Measurements from ENCODE around the gene IER5L. TPM values are rescaled to one million over a fixed set of nuclear protein-coding genes. Genes with fewer than 3 reads are reported as not detected.

Gene IER5L
- total RNA-seq (2014; rRNA removed; shearing (Covaris generic)): 43.1 and 75.3 TPM in 2 replicates

DNA sequence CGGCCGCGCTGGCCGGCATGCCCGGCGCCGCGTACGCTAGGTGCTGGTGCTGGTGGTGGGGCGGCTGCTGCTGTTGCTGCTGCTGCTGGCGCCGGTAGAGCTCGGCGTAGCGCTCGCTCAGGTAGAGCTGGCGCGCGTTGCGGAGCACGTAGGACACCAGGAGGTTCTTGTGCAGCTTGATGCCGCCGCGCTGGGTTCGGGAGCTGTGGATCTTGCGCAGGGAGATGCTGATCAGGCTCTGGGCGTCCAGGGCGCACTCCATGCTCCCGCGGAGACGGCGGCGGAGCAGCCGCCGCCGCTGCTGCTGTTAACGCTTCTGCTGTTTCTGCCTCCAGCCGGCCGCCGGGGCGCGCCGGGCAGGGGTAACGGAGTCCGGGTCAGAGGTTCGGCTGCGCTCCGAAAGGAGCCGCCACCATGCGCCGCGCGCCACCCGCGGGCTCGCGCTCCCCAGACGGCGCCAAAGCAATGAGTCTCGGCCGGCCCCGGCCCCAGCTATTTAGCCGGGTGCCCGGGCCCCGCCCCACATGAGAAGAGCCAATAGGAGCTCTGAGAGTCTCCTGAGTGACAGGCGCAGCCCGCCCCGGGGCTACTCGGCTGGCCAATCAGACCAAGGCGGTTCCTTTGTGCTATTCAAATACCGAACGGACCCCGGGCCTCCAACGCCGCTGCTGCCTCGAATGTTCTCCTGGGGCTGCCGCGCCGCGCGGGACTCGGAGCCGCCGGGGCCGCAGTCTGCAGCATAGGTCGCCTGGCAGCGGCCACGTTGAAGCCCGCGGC lies at the start of gene IER5L:
Gene IER5L (minus strand): TSS at position 471 of the 777 bp plus-strand sequence. CDS start 209 bp downstream, at position 262.
- DNase-seq (ENCODE audit: low read depth): peak; percentile 93

DNA sequence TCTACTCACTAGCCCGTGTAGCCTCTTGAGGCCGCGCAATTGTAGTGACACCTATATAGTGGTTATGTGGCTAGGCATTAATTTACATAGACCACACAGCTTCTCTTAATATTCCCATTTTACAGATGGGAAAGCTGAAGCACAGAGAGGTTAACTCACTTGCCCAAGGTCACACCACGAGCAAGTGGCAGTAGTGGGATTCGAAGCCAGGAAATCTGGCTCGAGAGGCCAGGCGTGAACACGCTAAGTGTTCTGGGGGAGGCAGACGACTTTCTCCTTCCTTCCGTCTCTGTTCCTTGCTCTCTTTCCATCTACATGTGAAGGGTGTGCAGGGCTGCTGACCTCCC lies 49.8 kb upstream of the IER5L start:
- DNase-seq (ENCODE audit: low read depth): no peak

DNA sequence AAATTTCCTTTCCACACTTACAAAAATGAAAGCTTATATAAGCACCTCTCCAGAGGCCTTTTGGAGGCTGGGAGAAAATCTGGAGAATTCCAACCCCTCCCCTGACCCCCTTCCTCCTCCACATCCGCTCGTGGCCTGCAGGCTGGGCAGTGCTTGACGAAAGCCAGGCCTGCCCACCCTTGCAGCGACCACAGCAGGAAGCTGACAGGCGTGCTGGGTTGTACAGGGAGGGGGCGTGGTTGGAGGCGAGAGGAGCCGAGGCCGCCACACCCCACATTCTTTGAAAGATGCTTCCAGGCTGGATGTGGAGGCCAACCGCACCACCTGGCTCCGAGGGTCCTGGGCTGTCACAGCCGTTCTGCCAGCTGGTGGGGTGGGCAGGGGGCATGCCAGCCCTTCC lies 47.8 kb upstream of the IER5L start:
- peak; percentile 50 for DNase-seq (ENCODE audit: low read depth)

DNA sequence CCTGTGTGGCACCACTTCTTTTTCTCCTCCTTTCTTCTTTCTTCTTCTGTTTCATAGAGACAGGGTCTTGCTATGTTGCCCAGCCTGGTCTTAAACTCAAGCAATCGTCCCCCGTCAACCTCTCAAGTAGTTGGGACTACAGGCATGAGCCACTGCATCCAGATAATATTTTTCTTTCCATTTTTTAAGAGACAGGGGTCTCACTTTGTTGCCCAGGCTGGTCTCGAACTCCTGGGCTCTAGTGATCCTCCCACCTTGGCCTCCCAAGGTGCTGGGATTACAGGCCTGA lies 47.4 kb upstream of the IER5L start:
- no peak for DNase-seq (ENCODE audit: low read depth)

DNA sequence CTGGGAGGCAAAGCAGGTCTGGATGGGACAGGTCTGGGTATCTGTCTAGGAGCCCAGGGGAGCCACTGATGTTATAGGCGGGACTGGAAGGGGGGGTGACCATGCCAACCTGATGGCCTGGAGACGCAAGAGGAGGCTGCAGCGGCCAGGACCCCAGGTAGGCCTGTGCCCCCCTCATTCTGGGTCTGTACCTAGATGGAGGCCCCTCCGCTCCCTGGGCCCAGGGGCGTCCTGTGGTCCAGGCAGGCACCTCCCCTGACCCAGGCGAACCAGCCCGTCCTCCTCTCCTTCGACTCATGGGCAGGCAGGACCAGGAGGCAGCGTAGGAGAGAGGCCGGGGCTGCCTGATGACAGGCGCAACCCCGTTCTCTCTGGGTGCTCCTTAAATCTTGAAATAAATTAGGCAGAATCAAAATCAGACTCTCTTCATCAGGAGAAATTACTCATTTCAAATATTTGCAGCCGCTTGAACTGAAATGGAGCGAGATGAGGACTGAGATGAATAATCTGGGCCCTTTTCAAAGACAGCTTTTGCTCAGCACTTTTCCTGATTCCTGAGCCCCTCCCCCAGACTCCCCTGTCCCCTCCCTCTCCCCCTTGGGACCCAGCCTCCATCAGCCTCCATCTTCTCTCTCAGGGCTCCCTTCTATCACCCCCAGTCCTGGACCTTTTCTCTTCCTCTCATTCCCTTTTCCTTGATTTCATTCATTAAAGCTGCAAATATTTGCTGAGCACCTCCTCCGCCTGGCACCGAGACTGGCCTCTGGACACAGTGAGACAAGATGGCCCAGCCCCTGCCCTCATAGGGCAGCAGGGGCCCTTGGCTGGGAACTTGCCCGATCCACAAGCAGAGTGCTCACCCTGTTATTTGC lies 46.8 kb upstream of the IER5L start:
- no peak for DNase-seq (ENCODE audit: low read depth)

DNA sequence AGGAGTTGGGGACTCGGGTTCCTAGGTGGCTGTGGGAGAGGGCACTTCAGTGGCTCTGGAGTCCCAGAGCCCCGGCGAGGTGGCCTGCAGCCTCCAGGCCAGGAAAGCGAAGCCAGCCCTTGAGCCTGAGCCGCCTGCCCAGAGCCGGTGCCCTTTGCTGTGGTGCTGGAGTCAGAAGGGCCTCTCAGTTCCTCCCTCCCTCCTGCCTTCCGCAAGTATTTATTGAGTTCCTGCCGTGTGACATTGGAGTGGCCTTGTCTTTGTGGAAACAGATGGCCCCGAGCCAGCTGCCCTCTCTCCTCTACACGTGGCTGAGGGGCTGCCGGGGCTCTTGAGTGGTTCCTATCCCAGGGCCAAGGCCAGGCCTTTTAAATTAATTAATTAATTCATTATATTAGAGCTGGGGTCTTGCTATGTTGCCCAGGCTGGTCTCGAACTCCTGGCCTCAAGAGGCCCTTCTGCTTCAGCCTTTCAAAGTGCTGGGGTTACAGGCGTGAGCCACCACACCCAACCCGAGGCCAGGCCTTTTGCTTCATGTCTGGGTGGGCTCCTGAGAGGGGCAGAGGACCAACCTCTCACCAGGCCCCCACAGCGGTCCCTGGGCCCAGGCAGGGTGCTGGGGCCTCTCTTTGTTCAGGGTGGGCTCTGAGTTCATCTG lies 45.6 kb upstream of the IER5L start:
- DNase-seq (ENCODE audit: low read depth): no peak

DNA sequence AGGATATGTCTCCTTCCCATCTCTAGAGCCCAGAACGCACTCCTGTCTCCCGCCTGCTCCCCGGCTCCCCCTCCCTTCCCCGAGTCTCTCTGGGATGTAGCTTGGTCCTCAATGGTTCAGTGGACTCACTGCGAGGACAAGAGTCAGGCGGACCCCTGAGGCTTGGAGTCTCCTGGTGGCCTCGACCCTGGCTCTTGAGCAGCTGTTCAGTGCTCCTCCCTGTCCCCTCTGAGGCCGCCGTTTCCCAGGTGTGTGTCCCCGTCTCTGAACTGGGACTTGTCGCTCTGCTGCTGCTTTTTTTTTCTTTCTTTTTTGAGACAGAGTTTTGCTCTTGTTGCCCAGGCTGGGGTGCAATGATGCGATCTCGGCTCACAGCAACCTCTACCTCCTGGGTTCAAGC lies 44.8 kb upstream of the IER5L start:
- DNase-seq (ENCODE audit: low read depth): no peak

DNA sequence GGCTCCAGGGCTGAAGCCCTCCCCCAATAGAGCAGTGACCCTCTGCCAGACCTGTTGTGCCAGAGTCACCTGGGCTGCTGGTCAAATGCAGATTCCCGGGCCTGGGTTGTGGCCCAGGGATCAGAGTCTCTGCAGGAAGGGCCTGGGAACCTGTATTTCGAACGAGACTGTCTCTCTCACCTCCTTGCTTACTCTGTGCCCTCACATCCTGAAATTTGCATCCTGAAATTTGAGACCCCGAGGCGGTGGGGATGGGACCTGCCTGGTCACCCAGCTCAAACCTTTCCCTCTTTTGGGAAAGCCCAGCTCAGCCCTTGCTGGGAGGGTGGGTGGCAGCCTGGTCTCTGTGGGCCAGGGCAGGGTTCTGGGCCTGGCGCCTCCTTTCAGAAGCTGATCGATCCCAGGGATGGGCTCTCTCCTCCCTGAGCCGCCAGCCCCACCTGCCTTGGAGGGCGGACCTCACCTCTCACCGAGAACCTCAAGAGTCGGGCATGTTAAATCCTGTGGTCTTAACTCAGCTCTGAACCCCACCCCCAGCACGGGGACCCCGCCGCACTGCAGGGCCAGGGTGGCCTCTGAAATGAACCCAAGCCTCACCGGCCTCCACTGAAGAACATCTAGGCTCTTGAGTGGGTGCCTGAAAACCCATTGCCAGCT lies 44.0 kb upstream of the IER5L start:
- no peak for DNase-seq (ENCODE audit: low read depth)

DNA sequence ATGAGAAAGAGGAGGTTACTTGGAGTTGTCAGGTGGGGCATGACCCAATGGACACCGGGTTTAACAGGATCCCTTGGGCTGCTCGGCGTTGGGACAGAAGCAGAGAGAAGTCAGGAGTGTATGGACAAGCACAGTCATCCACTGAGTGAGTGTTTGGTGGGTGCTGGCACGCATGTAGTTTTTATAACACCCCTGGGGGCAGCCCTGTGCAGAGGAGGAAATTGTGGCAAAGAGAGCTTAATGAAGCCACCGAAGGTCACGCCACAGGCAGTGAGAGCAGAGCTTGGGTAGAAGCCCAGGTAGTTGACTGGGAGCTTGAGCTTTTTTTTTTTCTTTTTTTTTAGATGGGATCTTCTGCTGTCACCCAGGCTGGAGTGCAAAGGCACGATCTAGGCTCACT lies 43.2 kb upstream of the IER5L start:
- DNase-seq (ENCODE audit: low read depth): peak; percentile 97

DNA sequence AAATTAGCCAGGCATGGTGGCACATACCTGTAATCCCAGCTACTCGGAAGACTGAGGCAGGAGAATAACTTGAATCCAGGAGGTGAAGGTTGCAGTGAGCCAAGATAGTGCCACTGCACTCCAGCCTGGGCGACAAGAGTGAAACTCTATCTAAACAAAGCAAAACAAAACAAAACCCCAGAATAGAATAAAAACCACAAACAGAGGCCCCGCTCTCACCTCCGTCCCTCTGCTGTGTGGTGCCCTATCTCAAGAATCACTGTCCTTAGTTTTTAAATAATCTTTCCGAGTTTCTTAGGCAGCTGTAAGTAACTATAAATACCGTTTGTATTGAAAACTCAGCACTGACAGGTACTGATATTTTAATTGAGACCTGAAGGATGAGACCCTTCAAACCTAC lies 42.7 kb upstream of the IER5L start:
- DNase-seq (ENCODE audit: low read depth): no peak

DNA sequence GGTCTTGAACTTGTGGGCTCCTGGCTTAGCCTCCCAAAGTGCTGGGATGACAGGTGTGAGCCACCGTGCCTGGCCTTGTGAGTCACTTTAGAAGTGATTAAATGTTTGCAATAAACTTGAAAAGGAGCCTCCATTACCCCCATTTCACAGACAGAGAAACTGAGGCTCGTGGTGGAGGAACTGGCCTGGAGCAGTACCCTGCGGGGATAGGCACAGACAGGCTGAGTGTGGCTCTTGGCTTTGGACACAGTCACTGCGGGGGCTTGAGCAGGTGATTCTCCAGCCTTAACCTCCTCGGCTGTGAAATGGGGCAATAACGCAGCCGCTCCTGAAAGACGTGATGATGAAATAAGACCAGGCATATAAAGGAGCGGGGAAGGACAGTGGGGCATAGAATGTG lies 40.9 kb upstream of the IER5L start:
- no peak for DNase-seq (ENCODE audit: low read depth)

DNA sequence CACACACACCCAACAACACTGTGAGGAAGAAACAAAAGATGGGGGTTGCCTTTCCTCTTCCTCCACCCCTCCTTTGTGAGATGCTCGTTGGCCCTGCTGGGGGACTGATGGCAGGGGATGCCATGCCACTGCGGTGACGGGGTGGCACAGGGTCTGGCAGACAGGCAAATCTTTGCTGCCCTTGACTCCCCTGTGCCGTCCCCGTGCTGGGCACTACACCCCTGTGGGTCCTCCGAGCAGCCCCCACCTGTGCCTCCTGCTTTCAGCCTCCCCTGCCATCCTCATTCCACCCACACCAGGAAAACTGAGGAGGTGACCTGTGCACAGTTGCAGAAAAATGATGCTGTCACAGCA lies 40.2 kb upstream of the IER5L start:
- no peak for DNase-seq (ENCODE audit: low read depth)

DNA sequence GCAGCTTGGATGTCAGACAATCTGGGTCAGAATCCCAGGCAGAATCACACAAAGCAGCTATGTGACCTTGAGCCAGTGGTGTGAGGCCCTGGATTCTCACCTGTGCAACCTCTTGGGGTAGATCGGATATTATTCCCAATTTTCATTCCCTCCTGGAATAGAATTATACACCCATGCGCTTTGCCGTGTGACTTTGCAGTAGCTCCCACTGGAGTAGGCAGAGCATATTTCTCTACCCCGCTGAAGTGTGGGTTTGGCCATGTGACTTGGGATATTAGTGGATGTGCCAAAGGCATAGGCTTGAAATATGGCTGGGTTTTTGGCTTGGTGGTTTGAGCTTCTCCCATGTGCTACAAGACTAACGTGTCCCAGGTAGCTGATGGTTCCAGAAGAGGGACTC lies 35.5 kb upstream of the IER5L start:
- no peak for DNase-seq (ENCODE audit: low read depth)

DNA sequence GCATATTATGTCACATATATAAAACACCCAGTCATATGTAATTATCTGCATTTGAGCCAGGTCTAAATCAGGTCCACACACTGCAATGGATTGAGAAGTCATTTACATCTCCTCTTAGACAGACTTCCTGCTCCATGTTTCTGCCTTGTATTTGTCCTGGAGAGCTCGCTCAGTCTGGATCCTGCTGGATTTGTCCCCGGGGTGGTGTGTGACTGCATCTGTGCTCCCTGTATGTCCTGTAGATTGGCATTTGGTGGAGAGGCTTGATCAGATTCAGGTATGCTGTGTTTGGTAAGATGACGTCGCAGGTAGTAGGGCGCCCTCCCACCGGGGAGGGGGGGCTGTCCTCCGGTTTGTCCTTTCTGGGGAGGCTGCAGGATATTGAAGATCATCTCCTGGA lies 33.6 kb upstream of the IER5L start:
- DNase-seq (ENCODE audit: low read depth): no peak

DNA sequence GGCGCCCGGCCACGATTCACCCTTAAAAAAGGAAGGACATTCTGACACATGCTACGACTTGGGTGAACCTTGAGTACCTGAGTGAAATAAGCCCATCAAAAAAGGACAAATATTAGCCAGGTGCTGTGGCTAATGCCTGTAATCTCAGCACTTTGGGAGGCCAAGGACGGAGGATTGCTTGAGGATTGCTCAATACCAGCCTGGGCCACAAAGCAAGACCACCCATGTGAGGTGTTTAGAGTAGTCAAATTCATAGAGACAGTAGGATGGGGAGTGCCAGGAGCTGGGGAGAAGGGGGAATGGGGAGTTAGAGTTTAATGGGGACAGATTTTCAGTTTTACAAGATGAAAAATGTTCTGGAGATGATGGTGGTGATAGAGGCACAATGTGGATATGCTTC lies 32.1 kb upstream of the IER5L start:
- DNase-seq (ENCODE audit: low read depth): no peak

DNA sequence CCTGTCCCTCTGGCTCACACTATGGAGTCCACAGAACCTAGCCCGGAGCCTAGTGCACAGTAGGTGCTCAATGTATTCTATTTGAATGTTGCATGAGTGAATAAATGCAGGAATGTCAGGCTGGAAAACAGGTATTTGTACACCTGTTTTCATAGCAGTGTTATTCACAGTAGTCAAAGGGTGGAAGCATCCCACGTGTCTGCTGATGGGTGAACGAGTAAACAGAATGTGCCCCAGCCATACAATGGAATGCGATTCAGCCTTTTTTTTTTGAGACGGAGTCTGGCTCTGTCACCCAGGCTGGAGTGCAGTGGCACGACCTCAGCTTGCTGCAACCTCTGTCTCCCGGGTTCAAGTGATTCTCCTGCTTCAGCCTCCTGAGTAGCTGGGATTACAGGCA lies 31.5 kb upstream of the IER5L start:
- no peak for DNase-seq (ENCODE audit: low read depth)

DNA sequence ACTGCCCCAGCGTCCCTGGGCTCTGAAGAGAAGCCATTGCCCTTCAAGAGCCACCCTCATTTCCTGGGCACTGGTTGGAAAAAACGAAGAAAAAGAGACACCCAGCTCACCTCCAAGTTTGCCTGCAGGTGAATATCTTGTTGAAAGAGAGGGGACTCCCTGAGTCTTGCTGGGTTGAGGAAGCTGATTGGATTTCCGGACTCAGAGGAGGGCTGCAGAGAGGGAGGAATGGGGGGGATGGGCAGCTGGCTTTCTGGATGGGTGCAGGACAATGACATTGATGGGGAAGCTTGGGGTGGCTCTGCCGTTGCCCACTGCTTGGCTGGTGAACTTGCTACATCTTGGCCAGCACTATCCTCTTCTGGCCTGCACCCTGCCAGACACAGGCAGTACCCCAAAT lies 31.0 kb upstream of the IER5L start:
- no peak for DNase-seq (ENCODE audit: low read depth)

DNA sequence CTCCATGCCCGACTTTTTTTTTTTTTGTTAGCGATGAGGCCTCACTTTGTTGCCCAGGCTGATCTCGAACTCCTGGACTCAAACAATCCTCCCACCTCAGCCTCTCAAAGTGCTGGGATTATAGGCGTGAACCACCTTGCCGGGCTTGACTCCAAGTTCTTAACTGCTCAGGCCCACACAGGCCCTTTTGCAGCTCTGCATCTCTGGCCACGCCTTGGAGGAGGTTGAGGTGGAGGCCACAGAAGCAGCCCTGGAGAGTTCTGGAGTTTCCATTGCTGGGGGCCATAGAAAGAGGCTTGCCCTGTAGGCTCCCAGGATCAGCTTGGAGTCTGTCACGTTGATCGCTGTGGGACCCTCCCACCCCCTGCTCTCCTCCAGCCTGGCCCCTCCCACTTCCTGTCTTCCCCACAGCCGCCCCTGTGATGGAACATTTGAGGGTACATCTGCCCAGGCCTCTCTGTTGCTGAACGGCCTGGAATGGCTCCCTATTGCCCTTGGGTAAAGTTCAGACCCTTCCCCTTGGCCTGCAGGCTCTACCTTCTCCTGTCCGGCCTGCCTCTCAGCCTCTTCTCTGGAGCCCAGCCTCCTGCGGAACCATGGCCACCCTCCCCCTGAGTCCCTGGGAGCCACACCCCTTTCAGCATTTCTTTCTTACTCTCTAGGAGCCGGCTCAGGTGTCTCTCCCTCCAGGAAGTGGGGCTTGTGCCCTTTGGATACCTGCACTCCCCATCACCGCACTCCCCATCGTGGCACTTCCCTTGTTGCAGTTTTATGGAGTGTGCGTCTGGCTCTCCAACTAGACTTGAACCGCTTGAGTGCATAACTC lies 30.4 kb upstream of the IER5L start:
- no peak for DNase-seq (ENCODE audit: low read depth)

DNA sequence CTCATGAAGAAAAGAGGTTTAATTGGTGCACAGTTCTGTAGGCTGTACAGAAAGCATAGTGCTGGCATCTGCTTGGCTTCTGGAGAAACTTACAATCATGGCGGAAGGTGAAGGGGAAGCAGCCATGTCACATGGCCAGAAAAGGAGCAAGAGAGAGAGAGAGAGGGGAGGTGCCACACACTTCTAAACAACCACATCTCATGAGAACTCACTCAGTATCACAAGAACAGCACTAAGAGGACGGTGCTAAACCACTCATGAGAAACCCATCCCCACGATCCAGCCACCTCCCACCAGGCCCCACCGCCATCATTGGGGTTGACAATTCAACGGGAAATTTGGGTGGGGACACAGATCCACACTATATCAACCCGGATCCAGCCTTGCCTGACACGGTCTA lies 28.8 kb upstream of the IER5L start:
- no peak for DNase-seq (ENCODE audit: low read depth)

DNA sequence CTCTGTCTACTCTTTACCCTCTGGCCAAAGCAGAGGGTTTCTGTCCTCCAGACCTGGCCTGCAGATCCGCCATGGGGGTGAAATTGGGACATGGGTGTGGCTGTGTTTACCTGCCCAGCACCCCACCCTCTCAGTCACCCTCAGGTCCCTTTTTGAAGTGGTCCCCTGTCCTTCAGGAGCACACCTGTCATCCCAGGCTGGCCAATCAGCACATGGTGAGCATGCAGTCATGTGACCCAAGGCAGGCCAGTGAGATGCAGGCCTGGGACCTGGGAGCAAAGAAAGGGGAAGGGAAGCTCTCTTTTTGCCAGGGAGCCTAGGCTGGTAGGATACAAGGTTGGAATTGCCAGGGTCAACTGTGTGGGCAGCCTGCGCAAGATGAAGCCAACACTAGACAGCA lies 28.3 kb upstream of the IER5L start:
- DNase-seq (ENCODE audit: low read depth): no peak

DNA sequence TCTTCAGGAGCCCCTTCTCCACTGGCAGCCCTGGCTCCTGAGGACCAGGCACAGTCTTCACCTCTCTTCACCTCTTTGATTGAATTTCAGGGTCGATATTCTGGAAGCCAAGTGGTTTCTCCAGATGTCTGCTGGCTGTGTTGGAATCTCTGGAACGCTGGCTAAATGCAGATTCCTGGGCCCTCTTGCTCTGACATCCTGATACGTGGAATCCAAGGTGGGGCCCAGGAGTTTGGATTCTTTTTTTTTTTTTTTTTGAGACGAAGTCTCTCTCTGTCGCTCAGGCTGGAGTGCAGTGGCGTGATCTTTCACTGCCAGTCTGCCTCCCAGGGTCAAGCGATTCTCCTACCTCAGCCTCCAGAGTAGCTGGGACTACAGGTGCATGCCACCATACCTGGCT lies 26.8 kb upstream of the IER5L start:
- no peak for DNase-seq (ENCODE audit: low read depth)

DNA sequence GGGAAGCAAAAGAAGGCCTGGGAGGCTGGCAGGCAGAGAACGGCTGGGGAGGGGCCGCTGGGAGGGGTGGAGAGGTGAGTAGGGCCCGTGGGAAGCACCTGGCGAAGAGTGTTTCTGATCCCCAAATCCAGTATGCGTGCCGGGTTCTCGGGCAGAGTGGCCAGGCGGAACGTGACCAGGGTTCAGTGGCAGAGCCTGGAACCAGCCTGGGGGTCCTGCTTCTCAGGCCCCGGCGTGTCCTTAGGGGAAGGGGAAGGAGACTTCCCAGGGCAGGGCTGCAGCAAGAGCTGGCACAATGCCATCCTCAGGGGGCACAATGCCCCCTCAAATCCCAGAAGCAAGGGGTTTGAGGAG lies 25.5 kb upstream of the IER5L start:
- DNase-seq (ENCODE audit: low read depth): no peak

Measured in M059J (cell line).